GM12873 (cell line): ENCODE results near the gene NNT.

ENCODE experiments used
- CTCF ChIP-seq: IDR thresholded peaks from 2 replicates; pipeline ENCODE4 v1.5.1; 2012; ENCODE audit warnings: low read depth, mild to moderate bottlenecking, moderate library complexity, low read length, control low read depth; ENCODE audit not compliant: insufficient read depth; ENCODE audit errors: missing control alignments

The NNT gene

GRCh38 chr5:43588842-43589241 is 14.1 kb upstream of the NNT start:
- TF ChIP-seq CTCF = no peak

GRCh38 chr5:43589310-43589709 is 13.7 kb upstream of the NNT start:
- no peak for TF ChIP-seq CTCF

GRCh38 chr5:43590700-43591099 is 12.3 kb upstream of the NNT start:
- TF ChIP-seq CTCF = no peak

GRCh38 chr5:43592363-43592762 is 10.6 kb upstream of the NNT start:
- TF ChIP-seq CTCF = no peak

GRCh38 chr5:43601454-43602260 is 1.3 kb upstream of the NNT start:
- no peak for TF ChIP-seq CTCF

DNA sequence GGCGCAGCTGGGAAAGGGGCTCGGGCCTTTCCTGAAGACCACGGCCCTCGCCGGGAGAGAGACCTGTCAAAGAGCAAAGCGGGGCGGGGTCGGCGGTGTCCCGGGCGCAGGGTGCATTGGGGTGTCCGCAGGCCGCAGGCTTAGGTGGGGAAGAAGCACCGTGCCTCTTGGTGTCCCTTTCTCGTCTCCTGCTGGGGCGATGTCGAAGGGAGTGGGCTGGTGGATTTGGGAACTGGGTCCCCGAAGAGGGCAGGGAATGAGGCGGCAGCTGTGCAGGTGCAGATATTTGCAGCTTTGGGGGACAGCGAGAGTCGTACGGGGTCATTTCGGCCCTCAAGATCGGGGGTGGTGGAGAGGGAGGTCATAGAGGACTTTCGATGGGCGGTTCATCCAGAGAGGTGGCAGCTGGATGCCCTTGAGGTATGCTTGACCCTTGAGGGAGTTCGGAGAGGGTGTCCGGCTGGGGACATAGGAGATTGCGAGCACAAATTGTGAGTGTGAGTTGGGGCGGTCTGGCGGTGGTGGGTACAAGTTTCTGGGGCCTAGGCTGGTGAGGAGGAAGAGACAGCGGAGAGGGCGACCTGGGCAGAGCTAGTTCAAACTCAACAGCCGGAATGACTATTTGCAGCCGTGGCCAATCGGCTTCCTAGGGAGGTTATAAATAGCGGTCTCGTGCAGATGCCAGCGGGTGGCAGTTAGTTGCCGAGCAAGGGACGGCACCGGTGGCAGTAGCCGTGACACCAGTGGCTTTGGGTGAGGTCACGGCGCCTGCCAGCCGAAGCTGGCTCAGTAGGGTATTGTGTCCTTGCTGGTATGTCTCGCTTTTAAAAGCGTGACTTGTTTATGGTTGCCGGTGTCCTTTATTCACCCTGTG is 601 bp downstream of the NNT start:
- no peak for TF ChIP-seq CTCF

- no peak for TF ChIP-seq CTCF
Observed at GRCh38 chr5:43604699-43605098, 1.7 kb downstream of the NNT start.
